Neuronal stem cell (in vitro differentiated cells): Measurements from ENCODE around the gene CEBPA.

ENCODE experiments used
- DNase-seq: peaks from one replicate; pipeline ENCODE4 v3.0.0-alpha.2; 2013; ENCODE audit warnings: low spot score
- H2AFZ ChIP-seq: one replicate; pipeline ENCODE4 v1.6.1; 2013; ENCODE audit warnings: mild to moderate bottlenecking, low read length, inconsistent platforms
- H2AK5ac ChIP-seq: 2 replicates; pipeline ENCODE4 v1.6.1; 2013; ENCODE audit warnings: low read depth, mild to moderate bottlenecking, inconsistent platforms, low read length, moderate library complexity, mixed read lengths
- H2BK120ac ChIP-seq: 2 replicates; pipeline ENCODE4 v1.6.1; 2013; ENCODE audit warnings: low read depth, mild to moderate bottlenecking, inconsistent platforms, low read length, moderate library complexity, mixed read lengths
- H2BK12ac ChIP-seq: one replicate; pipeline ENCODE4 v1.6.1; 2013; ENCODE audit warnings: low read length, inconsistent platforms
- H2BK15ac ChIP-seq: 2 replicates; pipeline ENCODE4 v1.6.1; 2013; ENCODE audit warnings: mild to moderate bottlenecking, low read length, inconsistent platforms, mixed read lengths
- H2BK5ac ChIP-seq: one replicate; pipeline ENCODE4 v1.6.1; 2013; ENCODE audit warnings: inconsistent platforms, mild to moderate bottlenecking, low read length, moderate library complexity
- H3K14ac ChIP-seq: one replicate; pipeline ENCODE4 v1.6.1; 2013; ENCODE audit warnings: low read length, inconsistent platforms
- H3K18ac ChIP-seq: 2 replicates; pipeline ENCODE4 v1.6.1; 2013; ENCODE audit warnings: low read length, inconsistent platforms
- H3K23ac ChIP-seq: 2 replicates; pipeline ENCODE4 v1.6.1; 2013; ENCODE audit warnings: low read depth, mild to moderate bottlenecking, mixed read lengths, low read length, inconsistent platforms; ENCODE audit not compliant: poor library complexity
- H3K27ac ChIP-seq: replicated peaks from 3 replicates; pipeline ENCODE4 v1.5.1; 2013; ENCODE audit warnings: low read length, inconsistent platforms
- H3K27me3 ChIP-seq, 3 experiments: 2 replicates each; pipeline ENCODE4 v1.6.1; 2013; ENCODE audit warnings: low read length in 3 of 3, mild to moderate bottlenecking in 2 of 3, inconsistent platforms in 1 of 3, low read depth in 1 of 3, mixed read lengths in 1 of 3, moderate library complexity in 1 of 3; ENCODE audit not compliant: control insufficient read depth in 3 of 3, insufficient read depth in 3 of 3
- H3K36me3 ChIP-seq, 2 donors: replicated peaks in 1 of 2; 2 replicates each; pipeline ENCODE4 v1.6.1; 2013; ENCODE audit warnings: low read length in 2 of 2; ENCODE audit not compliant: control insufficient read depth in 2 of 2, insufficient read depth in 2 of 2
- H3K4ac ChIP-seq: 2 replicates; pipeline ENCODE4 v1.6.1; 2013; ENCODE audit warnings: inconsistent platforms, mild to moderate bottlenecking, low read length, moderate library complexity
- H3K4me1 ChIP-seq, 2 donors: 1 replicate in 1 of 2; 2 replicates in 1 of 2; pipeline ENCODE4 v1.6.1; 2013; ENCODE audit warnings: low read length in 2 of 2, low read depth in 1 of 2; ENCODE audit not compliant: control insufficient read depth in 2 of 2, insufficient read depth in 1 of 2
- H3K4me2 ChIP-seq: one replicate; pipeline ENCODE4 v1.6.1; 2013; ENCODE audit warnings: mild to moderate bottlenecking, low read length, inconsistent platforms; ENCODE audit not compliant: insufficient read depth, poor library complexity, severe bottlenecking
- H3K4me3 ChIP-seq, 2 donors: 2 replicates each; pipeline ENCODE4 v1.5.1; 2013; ENCODE audit warnings: low read length in 2 of 2, mild to moderate bottlenecking in 2 of 2, inconsistent platforms in 1 of 2, moderate library complexity in 1 of 2
- H3K79me1 ChIP-seq: one replicate; pipeline ENCODE4 v1.6.1; 2013; ENCODE audit warnings: low read depth, mild to moderate bottlenecking, inconsistent platforms, low read length, moderate library complexity
- H3K9ac ChIP-seq: one replicate; pipeline ENCODE4 v1.6.1; 2013; ENCODE audit warnings: mild to moderate bottlenecking, low read depth, low read length, inconsistent platforms; ENCODE audit not compliant: poor library complexity
- H3K9me3 ChIP-seq, 2 donors: replicated peaks in 1 of 2; 2 replicates each; pipeline versions ENCODE3 to v1.6.1; 2013; ENCODE audit warnings: low read length in 2 of 2, mild to moderate bottlenecking in 2 of 2, inconsistent platforms in 1 of 2, low read depth in 1 of 2, mixed read lengths in 1 of 2, moderate library complexity in 1 of 2; ENCODE audit not compliant: control insufficient read depth in 2 of 2, insufficient read depth in 1 of 2
- H4K8ac ChIP-seq: one replicate; pipeline ENCODE4 v1.6.1; 2013; ENCODE audit warnings: low read depth, mild to moderate bottlenecking, inconsistent platforms, low read length, moderate library complexity
- H4K91ac ChIP-seq: one replicate; pipeline ENCODE4 v1.6.1; 2013; ENCODE audit warnings: low read length, low read depth, mild to moderate bottlenecking, inconsistent platforms; ENCODE audit not compliant: poor library complexity
- WGBS, 2 donors: extraction: QIAGEN DNeasy Blood & Tissue Kit; methylation state at CpG; one replicate each; pipeline ENCODE4 v1.1.7; 2013; ENCODE audit warnings: missing lambda C conversion rate in 2 of 2, mixed read lengths in 1 of 2; ENCODE audit not compliant: insufficient read length in 2 of 2, insufficient replicate concordance in 1 of 2; ENCODE audit errors: extremely low coverage in 2 of 2; 5-methylcytosine and 5-hydroxymethylcytosine counted together

The CEBPA gene

DNA sequence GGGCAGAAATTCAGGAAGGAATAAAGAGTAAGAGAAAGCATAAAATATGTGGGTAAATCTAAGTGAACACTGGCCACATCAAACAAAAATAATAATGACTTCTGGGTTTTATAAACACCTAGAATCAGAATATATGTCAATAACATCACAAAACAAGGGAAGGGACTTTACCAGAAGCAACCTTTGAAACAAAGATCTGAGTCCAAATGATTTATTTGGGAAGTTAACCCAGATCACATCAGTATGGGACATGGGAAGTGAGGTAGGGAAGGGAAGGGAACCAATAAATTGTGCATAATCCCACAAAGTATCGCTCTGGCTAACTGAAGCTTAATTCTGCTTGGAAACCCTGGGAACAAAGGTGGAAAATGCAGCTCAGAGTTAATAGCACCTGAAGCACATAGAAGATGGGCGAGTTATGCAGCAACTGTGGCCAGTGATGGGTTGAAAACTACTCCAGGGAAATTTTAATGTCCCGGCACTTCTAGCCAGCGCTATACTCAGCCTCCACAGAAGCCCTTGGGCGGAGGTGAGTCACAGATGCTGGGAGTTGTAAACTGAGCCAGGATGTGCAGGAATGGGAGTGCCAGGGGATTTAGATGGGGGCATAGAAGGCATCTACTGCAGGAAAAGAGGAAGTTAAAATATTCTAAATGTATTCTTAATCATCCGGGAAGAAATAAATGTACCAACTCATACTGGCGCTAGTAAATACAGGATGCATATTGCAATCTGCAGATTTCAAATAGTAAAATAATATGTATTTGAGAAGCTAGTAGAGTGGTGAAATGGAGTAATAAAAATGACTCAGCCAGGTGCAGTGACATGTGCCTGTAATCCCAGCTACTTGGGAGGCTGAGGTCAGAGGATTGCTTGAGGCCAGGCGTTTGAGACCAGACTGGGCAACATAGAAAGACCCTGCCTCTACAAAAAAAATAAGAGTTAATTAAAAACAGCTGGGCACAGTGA lies 37.0 kb upstream of the CEBPA start:
- DNase-seq = no peak
- H2BK120ac ChIP-seq = no peak overlapping the region
- no peak overlapping the region for H4K91ac ChIP-seq
- no peak overlapping the region for H2BK12ac ChIP-seq
- peak overlapping the region; percentile 5 for H3K9ac ChIP-seq
- H2BK5ac ChIP-seq = no peak overlapping the region
- H3K18ac ChIP-seq = no peak overlapping the region
- no peaks in the 10 kb centered on the region for H3K36me3 ChIP-seq
- no peak overlapping the region for H2BK15ac ChIP-seq
- H3K4ac ChIP-seq = no peak overlapping the region
- H3K14ac ChIP-seq = no peak overlapping the region
- H3K27ac ChIP-seq = no peak overlapping the region
- no CpG with 5 or more reads among the region's 8 CpGs for WGBS, 2 donors
- H3K4me3 ChIP-seq = no peak overlapping the region
- H3K23ac ChIP-seq = no peak overlapping the region
- no peak overlapping the region for H3K4me2 ChIP-seq
- H4K8ac ChIP-seq = no peak overlapping the region
- H2AK5ac ChIP-seq = no peak overlapping the region
- peaks cover 0 to 16% (median 4%) of the 10 kb centered on the region in 3 experiments for H3K27me3 ChIP-seq
- H3K4me1 ChIP-seq = peaks cover 1 to 3% of the 10 kb centered on the region in 2 donors
- H3K79me1 ChIP-seq = no peaks in the 10 kb centered on the region
- no peak overlapping the region for H2AFZ ChIP-seq
- H3K9me3 ChIP-seq = no peaks in the 10 kb centered on the region

DNA sequence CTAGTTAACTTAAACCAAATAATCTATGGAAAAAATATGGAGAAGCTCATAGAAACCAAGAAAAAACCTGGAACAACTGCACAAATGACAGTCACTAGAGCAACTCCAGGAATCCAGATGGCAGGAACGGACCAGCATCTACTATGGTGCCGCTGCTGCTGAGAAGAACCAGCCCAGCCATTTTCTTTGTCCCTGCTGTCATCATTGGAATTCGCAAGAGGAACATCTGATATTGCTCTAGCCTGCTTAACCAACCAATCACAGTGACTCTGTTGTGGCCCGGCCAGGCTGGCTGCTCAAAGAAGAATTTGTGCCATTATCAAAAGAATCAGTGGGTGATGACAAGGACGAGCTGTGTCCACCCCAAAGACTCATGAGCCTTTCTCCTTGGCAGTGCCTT lies 33.1 kb upstream of the CEBPA start:
- no peaks in the 10 kb centered on the region for H3K4me1 ChIP-seq
- no peak overlapping the region for H3K23ac ChIP-seq
- H3K4me2 ChIP-seq = no peak overlapping the region
- H3K36me3 ChIP-seq = no peaks in the 10 kb centered on the region
- no peak overlapping the region for H3K9ac ChIP-seq
- H4K91ac ChIP-seq = no peak overlapping the region
- no peak overlapping the region for H2AK5ac ChIP-seq
- H2AFZ ChIP-seq = no peak overlapping the region
- no peak overlapping the region for H3K27ac ChIP-seq
- WGBS, 2 donors = no CpG with 5 or more reads among the region's 5 CpGs
- no peak for DNase-seq
- no peak overlapping the region for H4K8ac ChIP-seq
- H2BK15ac ChIP-seq = no peak overlapping the region
- H3K18ac ChIP-seq = no peak overlapping the region
- no peak overlapping the region for H3K14ac ChIP-seq
- no peaks in the 10 kb centered on the region for H3K79me1 ChIP-seq
- H3K27me3 ChIP-seq = peaks cover 0 to 4% (median 0%) of the 10 kb centered on the region in 3 experiments
- H3K9me3 ChIP-seq = no peaks in the 10 kb centered on the region
- no peak overlapping the region for H2BK120ac ChIP-seq
- H2BK12ac ChIP-seq = no peak overlapping the region
- H3K4ac ChIP-seq = no peak overlapping the region
- H2BK5ac ChIP-seq = no peak overlapping the region
- no peak overlapping the region for H3K4me3 ChIP-seq

DNA sequence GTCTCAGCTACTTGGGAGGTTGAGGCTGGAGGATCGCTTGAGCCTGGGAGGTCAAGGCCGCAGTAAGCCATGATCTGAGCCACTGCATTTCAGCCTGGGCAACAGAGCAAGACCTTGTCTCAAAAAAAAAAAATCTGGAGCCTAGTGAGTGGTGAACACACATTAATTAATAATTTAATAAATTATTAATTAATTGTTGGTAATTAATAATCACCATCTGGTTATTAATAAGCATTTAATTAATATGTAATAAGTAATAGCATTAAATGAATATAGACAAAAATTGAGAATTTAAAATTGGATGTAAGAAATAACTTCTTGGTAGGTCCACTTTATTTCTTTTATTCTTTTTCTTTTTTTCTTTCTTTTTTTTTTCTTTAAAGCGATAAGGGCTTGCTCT lies 31.9 kb upstream of the CEBPA start:
- H3K79me1 ChIP-seq = no peaks in the 10 kb centered on the region
- no peak overlapping the region for H2AK5ac ChIP-seq
- H2BK5ac ChIP-seq = no peak overlapping the region
- H2BK120ac ChIP-seq = no peak overlapping the region
- H3K4me3 ChIP-seq = no peak overlapping the region
- no peak overlapping the region for H3K23ac ChIP-seq
- H3K27me3 ChIP-seq = peaks cover 0 to 4% (median 4%) of the 10 kb centered on the region in 3 experiments
- no peak overlapping the region for H2BK12ac ChIP-seq
- H3K4me2 ChIP-seq = no peak overlapping the region
- no CpG with 5 or more reads among the region's 3 CpGs for WGBS, 2 donors
- H3K18ac ChIP-seq = no peak overlapping the region
- H3K36me3 ChIP-seq = no peaks in the 10 kb centered on the region
- H4K91ac ChIP-seq = no peak overlapping the region
- H3K4me1 ChIP-seq = no peaks in the 10 kb centered on the region
- no peak overlapping the region for H3K14ac ChIP-seq
- no peak overlapping the region for H3K9ac ChIP-seq
- no peak overlapping the region for H2AFZ ChIP-seq
- H3K27ac ChIP-seq = no peak overlapping the region
- H3K4ac ChIP-seq = no peak overlapping the region
- H4K8ac ChIP-seq = no peak overlapping the region
- H3K9me3 ChIP-seq = no peaks in the 10 kb centered on the region
- DNase-seq = no peak
- H2BK15ac ChIP-seq = no peak overlapping the region

DNA sequence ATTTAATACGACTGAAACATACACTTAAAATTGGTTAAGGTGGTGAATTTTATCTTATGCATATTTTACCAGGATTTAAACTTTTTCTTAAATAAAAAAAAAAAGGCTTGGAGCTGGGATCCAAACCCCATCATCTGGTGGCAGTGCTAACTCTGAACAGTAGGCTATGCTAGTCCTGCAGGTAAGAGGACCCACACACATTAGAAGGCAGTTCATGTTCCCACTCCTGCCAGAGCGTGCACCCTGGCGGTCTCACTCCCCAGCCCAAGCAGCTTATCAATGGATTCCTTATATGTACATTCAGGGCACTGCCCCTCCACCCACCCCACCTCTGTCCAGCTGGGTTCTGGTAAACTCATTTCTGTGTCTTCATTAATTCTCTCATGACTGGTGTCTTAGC lies 31.3 kb upstream of the CEBPA start:
- H3K27me3 ChIP-seq = peaks cover 0 to 9% (median 4%) of the 10 kb centered on the region in 3 experiments
- no peaks in the 10 kb centered on the region for H3K4me1 ChIP-seq

More for the DNA sequence above, 31.3 kb upstream of the CEBPA start:
- H2AFZ ChIP-seq = no peak overlapping the region
- H3K4me2 ChIP-seq = no peak overlapping the region
- no peak overlapping the region for H4K91ac ChIP-seq
- H3K23ac ChIP-seq = no peak overlapping the region
- H3K79me1 ChIP-seq = no peaks in the 10 kb centered on the region
- no peak overlapping the region for H3K4ac ChIP-seq
- no peak overlapping the region for H2BK12ac ChIP-seq
- no peak overlapping the region for H2BK15ac ChIP-seq
- no peak overlapping the region for H3K14ac ChIP-seq
- H4K8ac ChIP-seq = no peak overlapping the region
- no peaks in the 10 kb centered on the region for H3K36me3 ChIP-seq
- H3K4me3 ChIP-seq = no peak overlapping the region
- H2AK5ac ChIP-seq = no peak overlapping the region
- no peak for DNase-seq
- H3K9me3 ChIP-seq = no peaks in the 10 kb centered on the region
- no peak overlapping the region for H3K18ac ChIP-seq
- no peak overlapping the region for H3K27ac ChIP-seq
- H3K9ac ChIP-seq = no peak overlapping the region
- no CpG with 5 or more reads among the region's 3 CpGs for WGBS, 2 donors
- no peak overlapping the region for H2BK5ac ChIP-seq
- H2BK120ac ChIP-seq = no peak overlapping the region
